ENCODE results near the gene ARHGEF16.
A peak's percentile ranks its signal among the peaks of the same experiment; 100 is the strongest.

ARHGEF16 gene

DNA sequence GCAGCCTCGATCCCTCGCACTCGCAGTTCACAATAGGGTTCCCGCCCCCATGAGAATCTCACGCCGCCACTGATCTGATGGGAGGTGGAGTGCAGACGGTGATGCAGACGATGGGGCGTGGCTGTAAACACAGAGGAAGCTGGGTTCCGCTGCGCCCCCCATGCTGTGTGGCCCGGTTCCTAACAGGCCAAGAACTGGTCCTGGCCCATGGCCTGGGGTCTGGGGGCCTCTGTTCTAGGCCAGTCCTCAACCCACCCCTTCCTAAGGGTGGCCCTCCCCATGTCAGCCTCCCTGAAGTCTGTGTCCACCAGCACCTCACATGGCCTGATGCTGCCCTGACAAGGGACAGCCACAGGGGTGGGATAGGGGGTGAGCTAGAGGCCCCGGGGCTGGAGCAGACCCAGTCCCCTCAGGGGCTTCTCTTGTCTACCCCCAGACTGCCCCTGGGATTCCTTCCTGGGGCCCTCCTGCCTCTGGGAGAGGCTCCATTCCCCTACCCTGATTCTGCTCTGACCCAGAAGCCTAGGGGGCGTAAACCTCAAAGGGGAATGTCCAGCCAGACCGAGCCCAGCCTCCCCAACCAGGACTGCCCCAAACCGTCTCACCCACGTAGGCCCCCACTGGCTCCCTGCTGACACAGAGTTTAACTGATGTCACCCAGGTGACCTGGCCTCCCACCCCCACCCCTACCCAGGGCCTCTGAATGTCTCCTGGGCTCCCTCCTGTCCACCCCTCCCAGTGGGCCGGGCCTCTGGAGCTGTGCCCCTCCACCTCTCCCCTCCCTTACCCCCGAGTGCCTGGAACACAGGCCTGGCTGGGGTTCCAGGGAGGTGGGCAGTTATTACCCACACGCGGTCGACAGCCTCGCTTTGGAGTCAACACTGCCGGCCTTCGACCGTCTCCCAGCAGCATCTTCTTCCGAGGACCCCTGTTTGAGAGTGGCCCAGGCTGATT, 14.8 kb upstream of the ARHGEF16 start:
- DNase-seq: no peak

DNA sequence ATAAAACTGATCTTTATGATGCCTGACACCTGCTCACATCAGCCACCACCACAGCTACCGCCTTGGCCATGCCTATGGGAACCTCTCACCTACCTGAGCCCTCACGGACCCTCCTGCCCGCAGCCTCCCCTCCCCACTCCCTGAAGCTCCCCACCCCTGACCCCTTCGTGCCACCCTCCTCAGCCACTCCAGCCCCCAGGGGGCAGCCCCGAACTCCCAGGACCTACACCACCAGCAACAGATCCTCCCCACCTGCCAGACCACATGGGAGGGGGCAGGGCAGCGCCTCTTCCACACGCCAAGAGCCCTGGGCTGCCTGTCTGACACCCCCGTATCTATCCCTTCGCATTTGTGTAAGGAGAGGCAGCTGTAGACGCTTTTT, 14.2 kb upstream of the ARHGEF16 start:
- DNase-seq: no peak

DNA sequence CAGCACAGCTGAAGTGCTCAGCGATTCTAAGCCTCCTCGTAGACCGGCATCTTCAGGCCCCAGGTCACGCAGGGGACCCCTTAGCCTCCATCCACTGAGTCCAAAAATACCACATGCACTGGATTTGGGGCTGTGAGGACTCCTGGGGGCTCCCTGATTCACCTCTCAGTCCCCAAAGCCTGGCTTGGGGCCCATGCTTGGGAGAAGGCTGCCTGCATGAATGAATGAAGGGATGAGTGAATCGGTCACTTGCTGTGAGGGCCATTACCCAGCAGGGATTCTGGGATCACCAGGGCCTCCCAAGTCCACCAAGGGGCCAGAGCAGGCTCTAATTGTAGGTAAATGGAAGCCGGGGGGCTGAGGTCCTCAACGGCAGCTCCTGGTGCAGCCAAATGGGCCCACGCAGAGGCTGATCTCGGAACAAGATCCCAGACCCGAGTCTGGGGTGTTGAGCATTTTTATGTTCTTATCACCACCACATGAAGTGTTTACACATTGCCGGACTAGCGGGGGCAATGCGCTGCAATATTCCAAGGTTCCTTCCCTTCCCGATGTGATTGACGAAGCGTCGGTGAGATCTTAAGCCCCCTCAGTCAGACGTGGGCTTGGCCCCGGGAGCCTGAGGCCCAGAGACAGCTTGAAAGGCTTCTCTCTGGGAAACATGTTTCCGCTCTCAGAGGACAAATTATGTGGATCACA, 13.6 kb upstream of the ARHGEF16 start:
- no peak for DNase-seq

DNA sequence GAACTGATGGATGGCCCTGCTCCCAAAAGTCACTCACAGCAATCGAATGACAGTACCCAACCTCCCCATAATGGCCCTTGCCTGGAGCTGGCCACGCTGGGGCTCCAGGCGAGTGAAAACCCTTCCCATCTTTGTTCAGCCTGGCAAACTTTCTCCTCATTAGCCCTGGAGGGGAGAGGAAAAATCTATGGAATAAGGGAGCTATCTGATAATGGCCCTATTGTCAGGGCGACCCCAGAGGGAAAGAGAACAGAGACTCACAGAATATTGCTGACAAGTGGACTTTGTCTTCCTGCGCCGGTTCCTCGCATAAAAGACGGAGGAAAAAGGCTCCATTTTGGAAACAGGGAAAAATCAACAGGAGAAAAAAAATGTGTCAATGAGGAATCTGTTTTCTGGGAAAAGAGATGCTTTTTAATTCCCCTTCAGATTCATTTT, 13.0 kb upstream of the ARHGEF16 start:
- no peak for DNase-seq

DNA sequence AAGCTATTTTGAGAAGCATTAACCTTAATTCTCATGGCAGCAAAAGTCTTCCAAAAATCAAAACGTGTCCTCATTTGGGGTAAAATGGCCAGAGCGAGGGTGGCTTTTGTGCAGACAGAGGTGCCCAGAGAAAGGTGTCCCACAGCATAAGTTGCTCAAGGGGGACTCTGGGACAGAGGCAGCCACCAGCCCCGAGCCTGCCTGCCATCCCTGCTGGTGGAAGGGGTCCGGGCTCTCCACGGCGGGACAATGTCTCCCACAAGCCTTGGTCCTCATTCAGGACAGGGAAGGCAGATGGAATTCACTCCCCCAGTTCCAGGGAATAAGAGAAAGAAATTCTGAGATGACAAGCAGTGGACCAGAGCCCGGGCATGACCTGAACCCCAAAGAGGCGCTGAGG, 12.6 kb upstream of the ARHGEF16 start:
- no peak for DNase-seq

DNA sequence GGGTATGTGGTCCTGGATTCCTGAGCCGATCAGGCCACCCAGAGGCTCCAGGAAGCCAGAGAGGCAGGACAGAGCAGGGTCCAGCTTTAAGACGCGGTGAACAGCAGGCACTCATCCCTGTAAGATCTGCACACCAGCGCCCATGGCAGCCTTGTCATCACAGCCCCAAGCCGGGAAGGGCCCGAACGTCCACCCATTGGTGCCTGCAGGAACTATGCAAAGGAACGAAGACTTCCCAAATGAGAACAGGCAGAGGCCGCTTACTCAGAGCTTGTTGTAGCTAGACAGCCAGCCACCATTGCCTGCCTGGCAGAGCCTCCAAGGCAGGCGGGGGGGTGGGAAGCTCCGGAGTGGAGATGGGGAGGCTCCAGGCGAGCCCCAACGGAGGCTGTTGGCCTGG, 12.1 kb upstream of the ARHGEF16 start:
- no peak for DNase-seq

DNA sequence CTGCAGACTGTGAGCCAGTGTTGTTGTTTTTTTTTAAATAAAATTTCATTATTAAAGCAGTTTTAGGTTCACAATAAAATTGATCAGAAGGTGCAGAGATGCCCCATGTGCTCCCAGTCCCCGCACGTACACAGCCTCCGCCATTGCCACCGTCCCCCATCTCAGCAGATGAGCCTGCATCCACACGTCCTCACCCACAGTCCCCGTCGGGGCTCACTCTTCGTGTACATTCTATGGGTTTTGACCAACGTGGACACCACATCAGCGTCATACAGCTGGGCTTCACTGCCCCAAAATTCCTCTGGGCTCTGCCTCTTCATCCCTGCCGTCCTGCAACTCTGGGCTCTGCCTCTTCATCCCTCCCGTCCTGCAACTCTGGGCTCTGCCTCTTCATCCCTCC, 11.6 kb upstream of the ARHGEF16 start:
- DNase-seq: no peak

DNA sequence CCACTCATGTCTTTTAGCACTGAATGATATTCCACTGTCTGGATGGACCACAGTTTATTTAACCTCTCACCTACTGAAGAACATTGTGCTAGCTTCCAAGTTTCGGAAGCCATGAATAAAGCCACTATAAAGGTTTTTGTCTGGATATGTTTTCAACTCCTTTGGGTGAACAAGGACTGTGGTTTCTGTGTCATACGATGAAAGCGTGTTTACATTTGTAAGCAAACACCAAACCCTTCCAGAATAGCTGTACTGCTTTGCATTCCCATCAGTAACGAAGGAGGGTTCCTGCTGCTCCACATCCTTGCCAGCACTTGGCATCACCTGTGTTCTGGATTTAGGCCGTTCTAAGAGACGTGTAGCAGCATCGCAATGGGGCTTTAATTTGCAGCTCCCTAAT, 10.7 kb upstream of the ARHGEF16 start:
- DNase-seq: no peak

DNA sequence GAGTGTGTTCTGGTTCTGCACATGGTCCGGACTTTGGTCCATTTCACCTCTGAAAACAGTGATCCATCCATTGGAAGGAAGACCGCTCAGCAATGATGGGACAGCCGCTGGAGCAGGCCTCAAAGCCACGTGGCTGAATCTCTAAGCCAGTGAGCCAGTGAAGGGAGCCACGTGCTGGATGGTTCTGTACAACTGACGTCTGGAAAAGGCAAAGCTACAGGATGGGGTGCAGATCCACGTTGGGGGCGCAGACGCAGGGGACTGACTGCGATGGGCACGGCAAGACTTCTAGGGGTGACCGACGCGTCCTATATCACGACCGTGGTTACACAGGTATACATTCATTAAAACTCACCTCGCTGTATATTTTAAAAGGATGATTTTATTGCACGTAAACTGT, 10.2 kb upstream of the ARHGEF16 start:
- DNase-seq: no peak

DNA sequence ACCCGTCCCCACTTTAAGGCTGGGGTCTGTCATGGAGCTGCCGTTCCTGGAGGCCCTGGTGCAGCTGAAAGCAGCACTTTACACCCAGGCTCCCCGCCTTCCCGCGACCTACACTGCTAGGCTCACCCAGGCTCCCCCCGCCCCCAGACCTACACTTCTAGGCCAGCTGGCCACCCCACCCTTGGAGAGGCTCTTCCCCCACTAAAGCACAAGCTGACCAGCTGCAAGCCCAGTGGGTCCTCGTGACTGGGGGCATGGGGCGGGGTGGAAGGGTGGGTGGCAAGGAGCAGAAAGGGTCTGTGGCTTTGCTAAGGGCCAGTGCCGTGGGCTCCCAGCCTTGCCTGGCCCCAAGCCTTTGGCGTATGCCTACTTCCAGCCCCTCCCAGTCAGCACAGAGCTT, 9.7 kb upstream of the ARHGEF16 start:
- no peak for DNase-seq

DNA sequence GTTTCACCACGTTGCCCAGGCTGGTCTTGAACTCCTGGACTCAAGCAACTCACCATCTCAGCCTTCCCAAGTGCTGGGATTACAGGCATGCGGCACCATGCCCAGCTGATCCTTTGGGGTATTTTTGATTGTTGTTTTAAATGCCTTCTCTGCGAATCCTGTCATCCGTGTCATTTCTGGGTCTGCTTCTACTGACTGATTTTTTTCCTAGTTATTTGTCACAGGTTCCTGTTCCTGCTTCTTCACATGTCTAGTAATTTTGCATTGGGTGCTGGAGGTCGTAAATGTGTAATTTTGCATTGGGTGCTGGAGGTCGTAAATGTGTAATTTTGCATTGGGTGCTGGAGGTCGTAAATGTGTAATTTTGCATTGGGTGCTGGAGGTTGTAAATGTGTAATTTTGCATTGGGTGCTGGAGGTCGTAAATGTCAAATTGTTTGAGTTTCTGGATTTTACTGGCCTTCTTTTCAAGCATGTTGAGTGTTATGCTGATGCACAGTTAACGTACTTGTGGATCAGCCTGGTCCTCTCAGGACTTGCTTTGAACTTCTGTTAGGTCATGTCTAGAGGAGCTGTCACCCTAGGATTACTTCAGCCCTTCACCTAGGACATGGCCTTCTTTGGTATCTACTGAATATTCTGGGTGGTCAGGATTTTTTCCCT, 4.1 kb upstream of the ARHGEF16 start:
- DNase-seq: no peak

DNA sequence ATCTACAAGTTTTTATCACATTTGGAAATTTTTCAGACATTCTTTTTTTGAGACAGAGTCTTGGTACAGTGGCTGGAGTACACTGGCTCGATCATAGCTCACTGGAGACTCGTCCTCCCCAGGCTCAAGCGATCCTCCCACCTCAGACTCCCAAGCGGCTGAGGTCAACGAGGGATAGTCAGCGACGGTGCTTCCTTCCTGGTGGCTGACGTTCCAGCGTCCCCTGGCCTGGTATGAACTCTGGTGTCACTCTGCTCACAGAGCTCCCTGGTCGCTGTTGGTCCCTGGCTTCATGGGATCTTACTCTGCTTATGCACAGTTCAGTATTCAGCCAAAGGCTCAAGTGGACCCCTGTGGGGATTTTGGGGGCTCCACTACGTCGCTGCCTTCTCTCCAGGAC, 3.5 kb upstream of the ARHGEF16 start:
- no peak for DNase-seq

DNA sequence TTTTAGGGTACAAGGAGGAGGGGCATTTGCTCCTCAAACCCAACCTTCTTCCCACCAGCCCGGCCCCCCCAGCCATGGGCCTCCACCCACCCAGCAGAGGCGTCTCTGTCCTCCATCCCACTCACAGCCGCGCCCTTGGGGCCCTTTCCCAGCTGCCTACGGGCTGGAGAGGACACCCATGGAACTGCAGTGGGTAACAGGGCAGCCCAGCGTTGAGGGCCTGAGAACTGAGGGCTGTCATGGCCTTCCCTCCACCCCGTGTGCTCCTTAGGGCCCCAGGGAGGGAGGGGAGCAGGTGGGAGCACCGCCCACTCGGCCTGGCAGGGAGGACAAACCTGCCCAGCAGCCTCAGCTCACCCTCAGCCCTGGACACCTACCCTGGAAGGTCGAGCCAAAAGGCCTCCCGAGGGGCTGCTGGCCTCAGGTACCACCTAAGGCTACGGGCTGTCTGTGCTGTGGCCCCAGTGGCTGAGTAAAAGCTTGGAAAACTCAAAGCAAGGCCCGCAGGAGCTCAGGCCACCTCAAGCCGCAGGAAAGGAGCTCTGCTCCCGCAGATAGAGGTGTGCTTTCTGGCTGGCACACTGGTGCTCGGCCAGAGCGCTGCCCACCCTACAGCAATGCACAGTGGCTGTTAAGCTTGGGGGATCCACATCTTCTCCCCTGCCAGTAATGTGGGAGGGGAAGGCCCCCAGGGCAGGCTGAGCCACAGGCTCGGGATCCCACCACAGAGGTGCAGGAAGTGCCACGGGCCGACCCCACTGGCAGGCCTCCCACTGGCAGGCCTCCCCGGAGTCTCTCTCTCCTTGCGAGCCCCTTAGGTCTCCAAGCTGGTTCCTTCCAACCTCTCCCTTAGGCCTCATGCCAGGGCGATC, 2.2 kb upstream of the ARHGEF16 start:
- DNase-seq: no peak

DNA sequence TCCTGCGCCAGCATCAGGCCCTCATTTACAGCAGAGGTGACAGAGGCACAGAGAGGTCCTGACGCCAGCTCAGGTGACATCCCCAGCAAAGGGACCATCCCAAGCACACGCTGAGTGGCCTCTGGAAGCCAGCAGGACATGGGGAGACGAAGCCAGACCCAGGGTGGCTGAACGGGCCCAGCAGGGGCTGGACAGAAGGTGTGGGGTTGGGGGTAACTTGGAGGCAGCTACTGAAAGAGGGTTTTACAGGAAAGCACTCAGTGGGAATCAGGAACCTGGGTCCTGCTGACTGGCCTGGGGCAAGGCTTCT, 1.6 kb upstream of the ARHGEF16 start:
- DNase-seq: no peak

DNA sequence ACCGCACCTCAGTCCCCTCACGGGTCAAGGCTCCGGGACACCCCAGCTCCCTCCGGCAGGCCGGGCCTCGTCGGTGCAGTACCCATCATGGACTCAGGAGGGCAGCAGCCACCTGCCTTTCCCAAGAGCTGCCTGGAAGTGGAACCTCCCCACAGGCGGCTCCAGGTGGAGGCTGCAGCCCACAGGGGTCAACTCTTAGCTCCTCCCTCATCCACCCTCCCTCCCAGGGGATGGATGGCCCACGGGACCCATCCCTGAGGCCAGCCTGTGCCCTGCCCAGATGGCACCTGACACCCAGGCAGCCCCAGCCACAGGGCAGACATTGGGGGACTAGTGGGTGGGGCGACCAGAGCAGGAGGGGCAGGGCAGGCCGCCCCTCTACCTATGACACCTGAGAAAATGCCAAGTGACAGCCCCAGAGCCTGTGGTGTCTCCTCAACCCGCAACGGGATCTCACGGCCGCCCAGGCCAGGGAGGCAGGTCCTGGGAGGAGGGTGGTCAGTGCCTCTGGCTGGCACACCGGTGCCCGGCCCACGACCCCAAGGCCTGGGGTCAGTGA, 1.2 kb upstream of the ARHGEF16 start:
- DNase-seq: peak; percentile 88

DNA sequence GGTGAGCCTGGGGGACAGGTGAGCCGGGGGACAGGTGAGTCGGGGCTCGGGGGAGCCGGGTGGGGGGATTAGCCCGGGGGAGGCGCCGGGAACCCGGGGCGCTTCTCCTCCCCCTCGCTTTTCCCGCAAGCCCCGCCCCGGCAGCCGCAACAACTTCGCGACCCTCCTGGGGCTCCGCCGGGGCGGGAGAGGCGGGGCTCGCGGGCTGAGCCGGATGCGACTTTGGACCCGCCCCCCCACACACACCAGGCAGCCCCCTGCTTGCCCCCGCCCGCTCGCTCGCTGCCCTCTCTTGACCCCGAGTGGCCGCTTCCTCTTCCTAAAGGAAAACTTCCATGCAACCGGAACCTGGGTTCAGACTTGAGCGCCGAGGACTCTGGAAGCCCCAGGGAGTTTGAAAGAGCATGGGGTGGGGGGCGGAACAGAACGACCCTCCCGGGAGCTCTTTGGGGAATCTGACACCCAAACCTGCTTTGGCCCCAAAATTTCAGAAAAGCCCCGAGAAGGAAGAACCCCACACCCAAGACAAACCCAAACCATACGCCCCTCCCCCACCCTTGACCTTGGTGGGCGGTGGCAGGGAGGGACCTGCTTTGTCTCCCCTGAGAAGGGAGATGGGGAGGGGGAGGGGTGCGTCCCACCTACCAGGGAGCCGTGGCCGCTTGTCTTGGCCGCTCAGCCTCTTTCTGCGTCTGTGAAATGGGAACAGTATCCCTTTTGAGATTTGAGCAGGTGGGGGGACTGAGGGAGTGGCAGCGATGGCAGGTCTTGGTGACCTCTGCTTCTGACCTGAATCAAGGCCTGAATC, 550 bp downstream of the ARHGEF16 start:
- no peak for DNase-seq

DNA sequence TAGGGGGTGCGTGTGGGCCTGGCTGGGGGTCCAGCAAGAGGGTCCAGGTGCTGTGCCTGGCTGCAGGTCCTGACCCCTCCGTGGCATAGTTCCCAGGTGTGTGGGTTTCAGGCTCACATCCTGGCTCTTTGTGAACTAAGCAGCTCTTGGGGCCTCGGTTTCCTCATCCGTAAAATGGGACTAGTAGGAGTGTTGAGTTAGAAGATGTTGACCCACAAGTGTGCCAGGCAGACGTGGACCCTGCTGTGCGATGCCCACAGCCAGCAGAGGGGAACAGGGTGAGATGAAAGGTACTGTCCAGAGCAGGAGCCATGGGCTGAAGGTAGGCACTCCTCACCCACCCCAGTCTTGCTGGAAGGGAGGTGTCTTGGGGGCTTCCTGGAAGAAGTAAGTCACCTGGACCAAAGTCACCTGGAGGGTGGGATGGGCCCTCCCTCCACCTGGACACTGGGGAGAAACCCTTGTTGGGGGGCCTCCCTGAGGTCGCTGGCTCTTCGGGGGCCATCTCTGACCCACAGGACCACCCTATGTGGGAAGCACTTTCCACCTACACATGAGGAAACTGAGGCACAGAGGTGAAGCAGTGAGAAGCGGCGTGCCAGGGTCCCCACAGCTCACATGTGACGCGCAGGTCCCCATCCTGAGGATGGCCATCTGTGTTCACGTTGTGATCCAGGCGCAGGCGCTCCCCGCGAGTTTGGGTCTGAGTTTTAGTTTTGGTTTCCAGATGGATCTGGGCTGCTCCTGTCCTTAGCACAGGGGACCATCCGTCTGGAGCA, 1.4 kb downstream of the ARHGEF16 start:
- DNase-seq: no peak

DNA sequence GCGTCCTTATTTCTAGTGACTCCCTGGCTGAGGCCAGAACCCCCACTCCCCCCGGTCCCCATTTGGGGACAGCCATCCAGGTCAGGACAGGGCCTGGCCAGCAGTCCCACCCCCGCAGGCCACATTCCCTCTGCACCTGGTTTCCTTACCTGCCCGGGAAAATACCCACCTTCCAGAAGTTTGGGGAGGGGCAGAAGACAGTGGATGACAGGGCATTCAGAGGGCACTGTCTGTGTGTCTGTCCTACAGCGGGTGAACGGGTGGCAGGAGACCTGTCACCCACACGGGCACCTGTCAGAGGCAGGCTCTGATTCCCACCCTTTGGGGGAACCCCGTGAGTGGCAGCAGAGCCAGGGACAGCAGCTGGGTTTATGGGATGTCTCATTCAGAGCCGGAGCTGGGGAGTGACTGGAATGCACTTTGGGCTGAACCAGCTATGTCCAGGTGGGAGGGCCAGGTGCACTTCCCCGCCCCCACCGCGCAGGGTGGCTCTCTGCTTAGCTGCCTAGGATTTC, 2.0 kb downstream of the ARHGEF16 start:
- DNase-seq: no peak

DNA sequence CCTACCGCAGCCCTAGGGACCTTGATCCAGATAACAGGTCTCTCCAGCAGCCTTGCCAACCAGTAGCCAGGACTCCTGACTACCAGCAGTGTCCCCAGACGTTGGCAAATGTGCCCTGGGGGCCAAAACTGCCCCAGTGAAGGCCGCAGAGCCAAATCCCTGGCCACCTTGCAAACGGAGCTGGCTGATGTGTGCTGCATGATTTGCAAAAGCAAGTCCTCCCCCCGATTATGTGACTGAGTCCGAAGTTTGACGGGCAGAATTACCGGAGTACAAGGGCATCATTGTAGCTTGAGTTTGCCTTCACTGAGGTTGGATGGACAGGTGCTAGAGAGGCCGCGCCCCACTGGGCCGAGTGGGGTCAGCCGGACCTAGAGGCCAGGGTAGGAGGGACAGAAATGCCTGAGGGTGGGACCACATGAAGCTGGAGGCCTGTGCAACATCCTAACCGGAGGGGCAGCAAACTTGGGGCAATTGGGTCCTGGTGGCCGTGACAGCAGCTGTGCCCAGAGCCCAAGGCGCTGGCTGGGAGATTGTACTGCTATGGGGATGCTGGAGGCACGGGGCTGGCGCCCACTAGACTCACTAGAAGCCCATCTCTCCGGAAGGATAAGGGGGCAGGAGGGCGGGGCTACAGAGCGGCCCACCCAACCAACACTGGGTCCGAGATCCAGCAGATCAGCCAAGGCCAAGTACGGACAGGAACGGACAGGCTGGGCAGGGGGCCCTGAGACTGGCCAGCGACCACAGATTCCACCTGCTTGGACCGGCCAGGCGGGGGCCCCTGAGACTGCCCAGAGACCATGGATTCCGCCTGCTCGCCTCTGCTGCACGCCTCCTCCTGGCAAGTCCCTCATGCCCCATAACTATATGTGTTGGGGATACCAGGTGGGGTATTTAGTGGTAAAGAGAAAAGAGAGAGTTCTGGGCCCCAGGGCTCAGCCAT, 2.8 kb downstream of the ARHGEF16 start:
- no peak for DNase-seq

Measured in right forelimb (tissue), 1 donor.